Measurements from ENCODE around the gene CDCA8.
"Not testable (repeated sequence)": the region's sequence is repeated elsewhere in the genome, so short reads cannot be mapped to it uniquely, and the experiment has no call there.

Gene CDCA8

DNA sequence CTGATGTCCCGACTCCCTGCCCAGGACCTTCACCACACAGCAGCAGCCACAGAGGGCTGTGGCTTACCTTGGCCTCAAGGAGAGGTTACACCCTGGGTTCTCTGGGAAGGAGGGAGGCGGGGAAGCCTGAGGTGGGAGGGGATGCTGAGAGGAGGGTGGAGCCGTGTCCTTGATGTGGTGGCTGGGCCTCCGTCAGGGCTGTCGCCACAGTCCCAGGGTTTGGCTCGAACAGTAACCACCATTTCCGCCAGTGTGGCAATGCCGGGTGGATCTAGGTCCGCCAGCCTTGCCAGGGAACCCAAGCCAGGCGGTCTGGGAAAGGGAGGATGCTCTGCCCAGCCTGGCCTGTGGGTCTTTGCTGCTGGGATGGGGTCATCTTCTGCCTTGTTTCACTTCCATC is 18.4 kb upstream of the CDCA8 start:
- peak; percentile 34 to 45 for DNase-seq (ENCODE audit: low read depth in 2 of 2)

DNA sequence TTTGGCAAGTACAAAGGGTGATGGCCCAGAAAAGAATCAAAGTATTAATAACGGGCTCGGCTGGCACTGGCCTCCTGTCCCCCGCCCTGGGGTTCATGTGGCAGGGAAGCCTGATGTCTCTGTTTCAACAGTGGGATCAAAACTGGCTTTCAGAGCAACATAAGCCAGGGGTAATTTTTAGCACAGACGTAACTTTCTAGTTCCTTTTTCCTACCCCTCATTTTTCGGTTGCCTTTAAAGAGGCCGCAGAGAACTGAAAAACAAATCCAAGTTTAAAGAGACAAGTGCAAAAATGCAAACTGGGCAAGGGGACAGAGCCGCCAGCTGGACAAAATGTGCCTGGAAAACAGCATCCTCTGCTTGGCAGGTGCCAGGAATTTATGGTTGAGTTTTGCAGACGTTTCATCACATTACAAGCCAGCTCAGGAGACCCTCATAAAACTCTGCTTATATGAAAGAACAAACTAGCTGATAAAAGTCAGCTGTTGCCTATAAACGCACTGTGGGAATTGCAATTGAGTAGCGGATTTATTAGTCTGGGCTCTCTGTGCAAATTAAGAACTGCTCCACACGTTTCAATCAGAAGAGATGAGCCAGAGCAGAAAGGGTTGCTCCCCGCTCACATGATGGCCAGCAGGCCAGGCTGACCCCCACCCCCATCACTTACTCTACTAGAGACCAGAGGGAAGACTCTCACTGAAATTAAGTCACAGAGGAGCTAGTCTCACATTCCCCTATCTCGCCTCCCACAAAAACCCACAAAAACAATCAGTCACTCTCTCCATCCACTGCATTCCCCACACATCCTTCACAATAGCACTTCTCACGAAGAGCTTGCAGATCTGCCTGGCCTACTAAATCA is 15.8 kb upstream of the CDCA8 start:
- no peak for DNase-seq (ENCODE audit: low read depth in 2 of 2)

DNA sequence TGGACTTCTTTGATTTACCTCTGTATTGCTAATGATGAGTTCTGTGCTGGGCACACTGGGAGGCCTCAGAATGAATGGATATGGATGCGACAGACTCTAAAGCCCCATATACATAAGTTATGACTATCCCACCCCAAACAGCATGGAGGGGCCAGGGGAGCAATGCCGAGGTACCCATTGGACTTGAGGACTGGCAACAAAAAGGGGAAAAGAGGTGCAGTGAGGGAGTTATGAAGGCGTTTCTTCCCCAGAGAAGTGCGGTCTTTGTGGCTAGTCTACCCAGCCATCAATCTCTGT is 15.2 kb upstream of the CDCA8 start:
- DNase-seq (ENCODE audit: low read depth in 2 of 2), result no peak

DNA sequence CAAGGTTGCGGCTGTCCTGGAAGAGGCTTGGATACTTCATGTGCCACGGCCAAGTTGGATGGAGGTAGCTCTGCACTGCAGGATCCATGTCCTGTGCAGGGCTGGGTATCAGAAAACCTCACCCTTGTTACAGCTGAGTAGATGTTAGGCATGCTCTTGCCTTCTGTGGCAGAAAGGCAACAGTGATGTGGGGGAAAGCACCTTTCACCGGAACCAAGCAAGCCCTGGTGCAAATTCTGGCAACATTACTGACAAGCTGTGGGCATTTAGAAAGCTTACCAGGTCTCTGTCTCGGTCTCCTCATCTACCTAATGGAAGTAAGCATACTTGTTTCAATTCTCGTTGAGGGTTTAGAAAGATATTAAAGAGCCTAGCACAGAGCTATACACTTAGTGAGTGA is 14.5 kb upstream of the CDCA8 start:
- DNase-seq (ENCODE audit: low read depth in 2 of 2), result no peak

DNA sequence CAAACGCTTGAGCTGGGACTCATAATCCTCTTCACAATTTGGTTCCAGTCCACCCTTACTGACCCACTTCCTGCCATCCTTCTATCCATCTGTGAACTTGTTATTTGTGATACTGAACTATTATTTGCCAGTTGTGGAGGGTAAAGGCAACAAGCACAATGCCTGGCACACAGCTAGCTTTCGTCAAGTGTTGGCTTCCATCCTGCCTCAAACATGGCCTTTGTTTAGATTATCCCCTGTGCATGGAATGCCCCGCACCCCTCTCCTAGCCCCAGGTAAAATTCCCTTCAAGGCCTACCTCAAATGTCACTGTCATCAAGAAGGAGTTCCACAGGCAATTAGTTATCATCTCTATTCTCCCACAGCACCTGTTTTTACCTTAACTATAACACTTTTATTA is 11.4 kb upstream of the CDCA8 start:
- no peak for DNase-seq (ENCODE audit: low read depth in 2 of 2)

DNA sequence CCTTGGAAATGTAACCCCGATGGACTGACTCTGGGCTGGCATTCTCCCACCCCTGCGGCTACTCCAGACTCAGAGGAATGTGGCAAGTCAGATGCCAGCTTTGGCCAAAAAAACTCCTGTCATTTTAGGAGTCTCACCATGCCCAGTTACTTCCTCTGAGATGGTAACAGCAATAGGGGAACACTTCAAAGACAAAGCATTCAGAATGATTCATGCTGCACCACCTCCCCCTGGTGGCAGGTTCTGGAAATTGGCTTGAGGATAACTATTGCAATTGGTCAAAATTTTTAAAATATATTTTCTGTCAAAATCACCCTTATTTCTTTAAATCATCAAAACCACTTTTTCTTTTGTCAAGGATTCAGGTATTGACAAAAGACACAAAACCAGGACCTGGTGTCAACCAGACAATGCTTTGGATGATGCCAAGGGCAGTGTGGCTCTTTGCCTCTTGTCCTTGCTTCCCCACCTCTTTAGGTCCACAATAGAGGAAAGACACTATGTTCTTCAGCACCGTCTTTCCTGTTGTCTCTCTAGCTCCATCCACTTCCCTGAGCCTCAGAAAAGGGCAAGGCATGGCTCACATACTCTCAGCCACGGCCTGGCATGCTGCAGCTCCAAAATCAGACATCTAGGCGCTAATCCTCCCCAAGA is 9.9 kb upstream of the CDCA8 start:
- DNase-seq (ENCODE audit: low read depth in 2 of 2), result peak; percentile 22 to 43

DNA sequence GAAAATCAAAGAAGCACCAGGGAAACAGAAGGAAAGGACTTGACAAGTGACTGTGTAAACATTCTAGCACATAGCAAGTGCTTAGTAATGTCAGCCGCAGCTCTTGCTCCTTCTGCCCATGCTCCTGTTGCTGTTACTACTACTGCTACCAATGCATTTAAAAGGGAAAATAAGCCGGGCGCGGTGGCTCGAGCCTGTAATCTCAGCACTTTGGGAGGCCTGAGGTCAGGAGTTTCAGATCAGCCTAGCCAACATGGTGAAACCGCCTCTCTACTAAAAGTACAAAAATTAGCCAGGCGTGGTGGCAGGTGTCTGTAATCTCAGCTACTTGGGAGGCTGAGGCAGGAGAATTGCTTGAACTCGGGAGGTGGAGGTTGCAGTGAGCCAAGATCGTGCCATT is 8.1 kb upstream of the CDCA8 start:
- DNase-seq (ENCODE audit: low read depth in 2 of 2), result not testable (repeated sequence)

DNA sequence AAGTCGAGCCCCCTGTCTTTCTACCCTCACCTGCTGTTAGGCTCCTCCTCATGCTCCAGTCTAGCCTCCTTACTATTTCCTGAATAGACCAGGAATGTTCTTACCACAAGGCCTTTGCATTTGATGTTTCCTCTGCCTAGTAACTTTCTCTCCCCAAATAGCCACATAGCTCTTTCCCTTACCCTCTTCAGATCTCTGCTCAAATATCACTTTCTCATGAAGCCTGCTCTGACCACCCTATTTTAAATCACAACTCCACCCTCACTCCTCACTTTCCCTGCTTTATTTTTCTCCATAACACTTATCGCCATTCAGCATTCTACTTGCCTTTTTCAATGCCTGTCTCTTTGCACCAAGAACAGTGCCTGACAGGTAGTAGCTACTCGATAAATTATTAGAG is 6.6 kb upstream of the CDCA8 start:
- DNase-seq (ENCODE audit: low read depth in 2 of 2), result no peak

DNA sequence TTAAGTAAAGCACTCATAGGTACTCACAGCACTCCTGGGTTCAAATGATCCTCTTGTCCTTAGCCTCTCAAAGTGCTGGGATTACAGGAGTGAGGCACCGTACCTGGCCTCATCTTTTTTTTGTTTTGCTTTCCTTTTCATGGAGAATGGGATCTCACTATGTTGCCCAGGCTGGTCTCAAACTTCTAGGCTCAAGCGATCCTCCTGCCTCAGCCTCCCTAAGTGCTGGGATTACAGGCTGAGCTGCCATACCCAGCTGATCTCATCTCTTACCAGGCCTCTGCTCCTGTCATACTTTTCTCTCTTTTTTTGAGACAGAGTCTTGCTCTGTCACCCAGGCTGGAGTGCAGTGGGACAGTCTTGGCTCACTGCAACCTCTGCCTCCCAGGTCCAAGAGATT is 4.6 kb upstream of the CDCA8 start:
- not testable (repeated sequence) for DNase-seq (ENCODE audit: low read depth in 2 of 2)

DNA sequence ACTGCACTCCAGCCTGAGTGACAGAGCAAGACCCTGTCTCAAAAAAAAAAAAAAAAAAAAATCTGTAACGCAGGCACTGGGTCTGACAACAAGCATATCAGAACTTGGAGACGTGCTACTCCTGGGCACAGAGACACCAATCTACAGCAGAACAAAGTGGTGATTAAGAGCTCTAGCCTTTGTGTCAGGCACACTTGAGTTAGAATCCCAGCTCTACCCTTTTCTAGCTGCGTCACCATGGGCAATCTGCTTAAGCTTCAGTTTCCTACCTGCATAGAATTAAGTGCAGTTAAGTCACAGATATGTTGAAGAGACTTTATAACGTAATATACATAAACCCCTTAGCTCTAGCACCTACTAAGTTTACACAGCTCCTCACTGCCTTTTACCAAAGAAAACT is 3.4 kb upstream of the CDCA8 start:
- no peak for DNase-seq (ENCODE audit: low read depth in 2 of 2)

DNA sequence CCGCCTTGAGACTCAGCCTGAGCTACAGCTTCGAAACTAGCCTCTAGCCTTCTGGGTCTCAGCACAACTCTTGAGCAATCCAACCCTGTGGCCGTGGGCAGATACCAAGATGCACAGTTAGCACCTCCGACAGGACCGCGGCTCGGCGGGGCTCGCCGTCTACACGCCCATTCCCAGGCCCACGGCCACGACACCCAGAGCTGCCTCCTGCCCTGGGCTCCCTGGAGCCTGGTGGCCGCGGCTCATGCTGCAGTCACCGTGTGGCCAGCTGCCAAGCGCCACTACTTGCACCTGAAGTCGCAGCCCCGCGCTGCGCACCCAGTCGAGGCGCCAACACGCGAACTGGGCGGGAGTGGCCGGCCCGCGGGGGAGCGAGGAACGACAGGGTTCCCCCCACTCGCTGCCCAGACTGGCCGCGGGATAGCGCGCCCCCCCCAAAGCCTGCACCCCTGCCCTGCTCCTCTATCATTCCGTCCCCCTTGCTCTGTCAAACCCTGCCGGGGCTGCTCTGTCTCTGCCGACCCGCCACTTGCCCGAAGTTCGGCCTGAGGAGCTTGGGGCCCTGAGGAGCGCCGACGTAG is 729 bp upstream of the CDCA8 start:
- peak in 1 of 2 donors; percentile 7 for DNase-seq (ENCODE audit: low read depth in 2 of 2)

DNA sequence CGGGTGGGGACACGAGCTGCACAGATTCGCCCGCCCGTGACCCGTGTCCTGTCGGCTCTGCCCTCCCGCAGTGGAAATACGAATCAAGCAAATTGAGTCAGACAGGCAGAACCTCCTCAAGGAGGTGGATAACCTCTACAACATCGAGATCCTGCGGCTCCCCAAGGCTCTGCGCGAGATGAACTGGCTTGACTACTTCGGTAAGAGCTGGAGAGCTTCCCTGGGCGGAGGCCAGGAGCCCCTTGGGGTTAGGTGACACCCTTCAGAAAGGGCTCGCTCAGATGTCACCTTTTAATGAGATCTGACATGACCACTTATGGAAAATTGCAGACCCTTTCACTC is 489 bp downstream of the CDCA8 start:
- no peak for DNase-seq (ENCODE audit: low read depth in 2 of 2)

DNA sequence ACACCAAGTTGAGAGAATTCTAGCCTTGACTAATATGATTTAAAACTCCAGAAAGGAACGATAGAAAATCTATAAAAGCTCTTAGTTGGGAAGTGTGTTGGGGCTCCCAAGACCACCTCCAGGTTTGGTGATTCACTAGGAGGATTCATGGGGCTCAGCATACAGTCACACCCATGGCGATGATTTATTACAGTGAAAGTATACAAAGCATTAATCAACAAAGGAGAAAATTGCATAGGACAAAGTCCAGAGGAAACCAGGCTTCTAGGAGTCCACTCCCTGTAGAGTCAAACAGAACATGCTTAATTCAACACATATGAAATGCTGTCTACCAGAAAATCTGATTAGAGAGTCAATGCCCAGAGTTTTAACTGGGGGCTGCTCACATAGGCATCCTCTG is 4.8 kb downstream of the CDCA8 start:
- no peak for DNase-seq (ENCODE audit: low read depth in 2 of 2)

DNA sequence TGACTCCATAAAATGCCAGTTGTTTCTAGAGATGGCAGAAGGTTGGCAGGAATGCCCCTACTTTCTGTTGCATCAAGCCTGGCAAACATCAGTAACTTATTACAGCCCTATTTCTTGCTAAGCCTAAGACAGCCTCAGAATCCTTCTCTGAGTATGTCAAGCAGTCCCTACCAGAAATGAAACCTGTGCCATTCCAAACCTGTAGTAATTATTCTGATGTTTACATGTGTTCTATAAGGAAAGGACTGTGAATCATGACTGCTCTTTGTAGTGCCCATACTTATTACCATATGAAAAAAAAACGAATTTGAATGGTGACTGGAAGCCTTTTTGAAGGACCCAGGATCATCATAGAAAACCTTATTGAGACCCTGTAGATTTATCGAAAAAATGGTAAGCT is 5.4 kb downstream of the CDCA8 start:
- no peak for DNase-seq (ENCODE audit: low read depth in 2 of 2)

DNA sequence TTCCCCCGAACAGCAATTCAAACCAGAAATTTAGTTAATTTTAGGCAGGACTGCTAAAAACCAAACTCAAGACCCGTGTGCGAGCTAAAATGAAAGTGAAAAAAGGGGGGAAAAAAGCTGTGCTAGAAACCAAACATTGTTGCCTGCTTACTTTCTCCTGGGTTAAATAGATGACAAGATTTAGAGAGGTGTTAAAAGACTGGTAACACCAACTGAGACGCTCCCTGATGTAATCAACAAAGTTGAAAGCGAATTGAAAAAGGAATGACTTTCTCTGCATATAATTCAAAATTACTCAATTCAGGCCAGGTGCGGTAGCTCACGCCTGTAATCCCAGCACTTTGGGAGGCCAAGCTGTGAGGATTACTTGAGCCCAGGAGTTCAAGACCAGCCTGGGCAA is 6.8 kb downstream of the CDCA8 start:
- no peak for DNase-seq (ENCODE audit: low read depth in 2 of 2)

DNA sequence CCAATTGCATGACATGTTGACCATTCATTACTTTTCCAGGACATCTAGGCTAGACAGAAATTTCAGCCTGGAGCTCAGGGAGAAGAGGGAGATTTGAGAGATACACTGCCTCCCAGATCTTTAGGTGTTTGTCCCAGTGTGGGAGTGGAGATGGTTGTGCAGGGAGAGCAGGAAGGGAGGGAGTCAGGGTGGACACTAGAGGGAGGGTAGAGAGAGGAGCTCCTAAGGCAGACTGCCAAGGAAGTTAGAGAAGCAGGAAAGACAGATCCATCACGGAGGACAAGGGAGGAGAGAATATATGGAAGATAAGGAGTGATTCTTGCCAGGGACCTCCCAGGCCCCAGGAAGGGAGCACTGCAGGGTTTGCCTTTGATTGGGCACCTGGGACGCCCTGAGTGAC is 8.7 kb downstream of the CDCA8 start:
- DNase-seq (ENCODE audit: low read depth in 2 of 2), result no peak

DNA sequence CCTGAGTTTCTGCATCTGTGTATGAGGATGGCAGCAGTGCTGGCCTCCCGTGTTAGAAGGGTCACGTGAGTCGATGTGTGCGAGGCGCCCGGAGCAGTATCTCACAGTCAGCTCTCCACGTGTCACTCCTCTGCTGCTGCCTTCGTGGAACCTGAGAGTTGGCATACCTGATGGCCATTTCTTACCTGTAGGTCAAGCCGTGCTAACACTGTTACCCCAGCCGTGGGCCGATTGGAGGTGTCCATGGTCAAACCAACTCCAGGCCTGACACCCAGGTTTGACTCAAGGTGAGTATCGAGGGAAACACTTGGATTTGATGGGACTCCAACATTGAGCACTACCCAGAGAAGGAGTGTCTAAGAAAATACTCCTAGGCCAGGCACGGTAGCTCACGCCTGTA is 10.7 kb downstream of the CDCA8 start:
- DNase-seq (ENCODE audit: low read depth in 2 of 2), result no peak

DNA sequence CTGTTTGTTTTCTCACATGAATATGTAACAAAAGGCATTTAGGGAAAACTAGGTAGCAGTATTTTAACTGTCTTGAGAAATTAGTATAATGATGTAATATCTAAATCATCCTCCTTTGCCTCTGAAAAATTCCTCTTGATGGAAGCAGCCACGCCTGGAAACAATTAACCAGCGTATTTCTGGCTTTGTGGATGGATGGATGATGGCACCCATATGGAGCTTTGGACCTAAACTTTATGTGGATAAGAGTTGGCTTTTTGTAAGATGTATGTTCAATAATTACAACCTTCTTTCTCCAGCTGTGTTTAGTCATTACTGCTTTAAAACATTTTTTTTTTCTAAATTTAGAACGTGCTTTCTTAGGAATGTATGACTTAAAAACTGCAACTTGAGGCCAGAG is 12.7 kb downstream of the CDCA8 start:
- no peak for DNase-seq (ENCODE audit: low read depth in 2 of 2)

DNA sequence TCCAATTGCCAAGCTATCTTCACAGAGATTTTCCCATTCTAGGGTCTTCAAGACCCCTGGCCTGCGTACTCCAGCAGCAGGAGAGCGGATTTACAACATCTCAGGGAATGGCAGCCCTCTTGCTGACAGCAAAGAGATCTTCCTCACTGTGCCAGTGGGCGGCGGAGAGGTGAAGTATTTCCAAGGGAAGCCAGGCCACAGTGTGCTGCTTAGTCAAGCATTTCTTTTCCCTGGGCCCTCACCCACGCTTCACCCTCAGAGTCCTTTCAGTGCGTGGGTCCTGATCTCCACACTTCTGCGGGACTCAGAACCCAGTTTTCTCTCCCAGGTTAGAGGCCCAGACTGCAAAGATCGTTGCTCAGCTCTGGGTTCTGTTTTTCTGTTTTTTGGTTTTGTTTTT is 13.1 kb downstream of the CDCA8 start:
- peak in 1 of 2 donors; percentile 7 for DNase-seq (ENCODE audit: low read depth in 2 of 2)

DNA sequence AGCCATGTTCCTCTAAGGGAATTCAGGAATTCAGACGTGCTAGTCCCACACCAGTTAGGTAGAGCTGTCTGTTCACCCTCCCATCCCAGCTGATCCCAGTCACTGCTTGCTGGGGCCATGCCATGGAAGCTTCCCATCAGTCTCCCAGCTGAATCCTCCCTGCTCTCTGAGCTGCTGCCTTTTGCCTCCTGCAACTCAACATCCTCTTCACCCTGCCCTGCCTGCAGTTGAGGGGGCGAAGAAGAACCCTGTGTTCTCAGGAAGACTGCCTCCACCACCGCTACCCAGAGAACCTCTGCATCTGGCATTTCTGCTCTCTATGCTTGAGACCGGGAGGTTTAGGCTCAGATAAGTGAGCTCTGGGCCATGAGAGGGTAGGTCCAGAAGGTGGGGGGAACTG is 16.2 kb downstream of the CDCA8 start:
- no peak for DNase-seq (ENCODE audit: low read depth in 2 of 2)

DNA sequence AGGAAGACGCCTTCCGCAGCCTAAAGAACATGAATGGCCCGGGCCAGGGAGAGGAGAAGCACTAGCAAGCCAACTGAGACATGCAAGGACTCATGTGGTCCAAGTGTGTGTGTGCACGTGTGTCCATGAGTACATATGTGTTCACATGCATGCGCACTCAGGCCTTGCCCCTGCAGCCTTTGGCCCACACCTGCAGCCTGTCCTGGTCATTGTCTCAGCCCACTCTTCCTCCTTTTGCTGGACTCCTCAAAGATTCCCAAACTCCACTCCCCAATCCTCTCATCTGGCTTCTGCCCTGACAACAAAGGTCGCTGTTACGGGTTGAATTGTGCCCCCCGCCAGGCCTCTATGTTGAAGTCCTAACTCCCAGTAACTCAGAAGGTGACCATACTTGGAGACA is 21.9 kb downstream of the CDCA8 start:
- DNase-seq (ENCODE audit: low read depth in 2 of 2), result no peak

DNA sequence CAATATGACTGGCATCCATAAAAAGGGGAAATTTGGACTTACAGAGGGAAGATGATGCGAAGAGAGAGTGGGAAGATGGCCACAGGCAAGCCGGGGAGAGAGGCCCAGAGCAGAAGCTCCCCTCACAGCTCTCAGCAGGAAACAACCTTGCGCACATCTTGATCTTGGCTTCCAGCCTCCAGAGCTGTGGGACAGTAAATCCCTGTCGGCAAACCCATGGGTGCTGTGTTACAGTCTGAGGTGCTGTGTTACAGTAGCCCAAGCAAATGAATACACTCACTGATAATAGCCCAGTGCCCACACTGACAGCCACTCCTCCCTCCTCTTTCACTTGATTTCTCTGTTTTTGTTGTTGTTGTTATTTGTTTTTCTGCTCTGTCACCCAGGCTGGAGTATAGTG is 22.4 kb downstream of the CDCA8 start:
- DNase-seq (ENCODE audit: low read depth in 2 of 2), result no peak

DNA sequence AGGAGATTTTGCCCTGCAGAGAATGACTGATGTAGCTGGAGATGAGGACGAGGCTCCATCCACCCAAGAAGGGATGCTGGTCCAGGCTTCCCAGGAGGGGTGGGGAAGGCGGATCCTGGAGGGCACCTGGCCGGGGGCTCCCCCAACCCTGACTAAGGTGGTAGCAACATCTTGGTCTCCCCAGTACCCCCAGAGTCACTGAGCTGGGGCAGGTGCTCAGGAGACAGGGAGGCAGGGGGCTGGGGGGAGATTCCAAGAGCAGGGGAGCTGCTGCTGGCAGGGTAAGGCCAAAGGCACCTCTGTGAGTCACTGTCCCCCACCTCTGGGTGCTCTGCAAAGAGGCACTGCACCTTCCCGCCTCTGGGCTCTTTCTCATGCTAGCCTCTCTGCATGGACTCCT is 24.0 kb downstream of the CDCA8 start:
- DNase-seq (ENCODE audit: low read depth in 2 of 2), result no peak

DNA sequence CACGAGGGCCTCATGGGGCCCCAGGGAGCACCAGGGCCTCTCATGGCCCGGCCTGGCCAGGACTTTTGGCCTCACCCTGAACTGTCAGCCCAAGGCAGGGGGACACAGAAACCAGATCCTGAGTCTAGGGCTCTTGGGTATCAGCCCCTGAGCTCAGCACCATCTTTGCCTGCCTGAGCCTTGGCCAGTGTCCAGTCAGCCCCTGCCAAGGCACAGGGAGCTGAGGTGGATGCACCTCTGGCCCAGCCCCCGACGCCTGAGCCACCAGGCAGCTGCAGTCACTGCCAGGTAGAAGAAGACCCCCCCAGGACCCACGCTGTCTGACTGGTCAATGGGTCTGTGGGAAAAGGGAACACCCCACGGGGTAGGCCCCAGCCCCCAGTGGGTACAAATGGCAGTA is 25.3 kb downstream of the CDCA8 start:
- no peak for DNase-seq (ENCODE audit: low read depth in 2 of 2)
